ENCODE data around the gene IQCK.

Gene IQCK

GRCh38 chr16:19707569-19708295 lies 10.3 kb upstream of the IQCK start:
- no peak overlapping the region for H3K9ac ChIP-seq
- H3K9me3 ChIP-seq: no peaks in the 10 kb centered on the region
- no peaks in the 10 kb centered on the region for H3K27me3 ChIP-seq
- no peak for TF ChIP-seq Cebpa-rat (IDR thresholded peaks at IDR 0.05)
- H3K27ac ChIP-seq: no peak overlapping the region
- H4K20me1 ChIP-seq: peaks cover 91% of the 10 kb centered on the region
- H3K36me3 ChIP-seq: peaks cover 97% of the 10 kb centered on the region
- no peak overlapping the region for H3K4me3 ChIP-seq
- no peaks in the 10 kb centered on the region for H3K4me1 ChIP-seq
- no peak overlapping the region for H3K4me2 ChIP-seq

DNA sequence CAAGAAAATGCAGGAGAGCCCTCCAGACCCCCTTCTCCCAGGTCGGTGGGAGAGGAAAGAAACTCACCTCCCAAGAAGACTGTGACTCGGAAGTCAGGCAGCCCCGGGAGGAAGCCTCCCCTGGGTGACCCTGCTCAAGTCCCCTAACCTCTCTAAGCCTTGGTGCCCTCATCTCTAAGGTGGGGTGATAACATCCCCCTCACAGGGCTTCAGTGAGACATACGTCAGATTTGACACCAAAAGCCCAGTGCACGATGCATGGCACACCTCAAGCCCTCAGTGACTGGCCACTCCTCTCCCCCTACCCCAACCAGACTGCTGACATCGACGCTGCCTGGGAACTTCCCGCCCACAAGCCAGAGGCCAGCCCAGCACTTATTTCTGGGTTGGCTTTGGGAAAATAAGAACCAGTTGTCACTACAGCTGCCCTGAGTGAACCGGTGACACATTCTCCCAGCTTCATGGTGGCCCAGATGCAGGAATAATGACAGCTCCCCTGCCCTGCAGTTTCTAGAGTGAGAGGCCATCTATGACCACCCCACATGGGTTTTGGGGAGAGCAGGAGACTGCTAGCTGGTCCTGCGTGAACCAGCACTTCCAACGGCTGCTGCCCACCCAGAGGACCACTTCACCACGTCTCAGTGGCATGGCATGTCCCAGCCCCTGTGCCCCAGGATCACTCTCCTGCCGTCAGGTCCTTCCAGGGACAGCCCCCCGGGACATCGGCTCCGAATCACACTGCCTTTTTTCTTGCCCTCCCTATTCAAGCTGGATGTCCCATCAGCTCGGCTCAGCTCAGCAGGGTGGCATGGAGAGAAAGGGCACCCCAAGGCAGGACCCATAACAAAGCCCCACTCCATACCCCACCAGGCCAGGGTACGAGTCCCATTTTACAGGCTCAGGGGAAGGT lies 9.5 kb upstream of the IQCK start:
- Histone ChIP-seq H4K20me1 (peaks cover 94% of the 10 kb centered on the region), H3K36me3 (peaks cover 97% of the 10 kb centered on the region), H3K27ac (no peak overlapping the region), H3K9me3 (no peaks in the 10 kb centered on the region), H3K4me3 (no peak overlapping the region), H3K9ac (no peak overlapping the region), H3K27me3 (no peaks in the 10 kb centered on the region), H3K4me1 (no peaks in the 10 kb centered on the region), H3K4me2 (no peak overlapping the region)
- TF ChIP-seq Cebpa-rat (IDR thresholded peaks at IDR 0.05): no peak

DNA sequence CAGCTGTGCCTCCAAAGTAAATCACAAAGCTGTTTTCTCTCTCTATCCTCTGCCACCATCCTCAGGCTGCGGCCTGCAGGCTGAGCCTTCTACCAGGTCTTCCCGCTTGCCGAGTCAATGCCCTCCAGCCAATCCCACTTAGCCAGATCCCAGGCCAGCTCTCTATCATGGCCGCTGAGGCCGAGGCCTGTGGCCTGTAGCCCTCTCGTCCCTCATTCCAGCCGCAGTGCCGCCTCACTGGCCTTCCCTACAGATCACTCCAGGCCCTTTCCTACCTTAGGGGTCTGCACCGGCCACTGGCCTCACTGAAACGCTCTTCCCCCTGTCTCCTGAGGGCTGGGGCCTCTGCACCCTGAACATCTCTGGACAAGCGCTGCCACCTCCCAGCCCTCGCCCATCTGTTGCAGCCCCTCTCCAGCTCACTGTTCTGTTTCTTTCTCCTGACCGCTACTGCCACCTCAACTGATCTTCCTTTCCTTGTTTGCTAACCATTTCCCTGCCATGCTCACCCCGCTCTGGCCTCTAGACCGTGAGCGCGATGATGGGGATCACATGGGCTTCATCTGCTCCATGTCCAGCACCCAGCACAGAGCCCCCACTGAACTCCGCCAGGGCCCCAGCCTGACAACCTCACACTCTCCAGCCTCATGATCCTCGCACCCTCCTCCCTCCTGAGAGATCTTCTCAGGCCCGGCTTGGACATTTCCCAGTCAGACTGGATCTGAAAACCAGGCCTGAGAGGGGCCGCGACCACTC lies 8.5 kb upstream of the IQCK start:
- Histone ChIP-seq H3K36me3 (peaks cover 97% of the 10 kb centered on the region), H3K9ac (no peak overlapping the region), H3K27ac (no peak overlapping the region)

GRCh38 chr16:19710191-19710908 lies 7.7 kb upstream of the IQCK start:
- Histone ChIP-seq H3K9ac (no peak overlapping the region), H3K27ac (no peak overlapping the region), H3K27me3 (no peaks in the 10 kb centered on the region), H3K4me2 (no peak overlapping the region), H4K20me1 (peaks cover 92% of the 10 kb centered on the region), H3K36me3 (peaks cover 97% of the 10 kb centered on the region), H3K9me3 (no peaks in the 10 kb centered on the region), H3K4me3 (no peak overlapping the region), H3K4me1 (no peaks in the 10 kb centered on the region)
- TF ChIP-seq Cebpa-rat (IDR thresholded peaks at IDR 0.05): no peak

More for the DNA sequence above, 8.5 kb upstream of the IQCK start:
- TF ChIP-seq Cebpa-rat (IDR thresholded peaks at IDR 0.05): no peak
- Histone ChIP-seq H3K9me3 (no peaks in the 10 kb centered on the region), H3K4me2 (no peak overlapping the region), H3K27me3 (no peaks in the 10 kb centered on the region), H3K4me3 (no peak overlapping the region), H4K20me1 (peaks cover 92% of the 10 kb centered on the region), H3K4me1 (no peaks in the 10 kb centered on the region)

GRCh38 chr16:19710991-19711545 lies 7.0 kb upstream of the IQCK start:
- Histone ChIP-seq H4K20me1 (peaks cover 92% of the 10 kb centered on the region), H3K27me3 (no peaks in the 10 kb centered on the region), H3K27ac (no peak overlapping the region), H3K4me2 (no peak overlapping the region), H3K36me3 (peaks cover 97% of the 10 kb centered on the region), H3K9me3 (no peaks in the 10 kb centered on the region), H3K4me1 (peaks cover 6% of the 10 kb centered on the region), H3K4me3 (no peak overlapping the region), H3K9ac (no peak overlapping the region)
- no peak for TF ChIP-seq Cebpa-rat (IDR thresholded peaks at IDR 0.05)

- no peaks in the 10 kb centered on the region for H3K9me3 ChIP-seq
- peaks cover 91% of the 10 kb centered on the region for H3K36me3 ChIP-seq
- no peak overlapping the region for H3K4me2 ChIP-seq
- peaks cover 11% of the 10 kb centered on the region for H3K4me1 ChIP-seq
- H3K27me3 ChIP-seq: no peaks in the 10 kb centered on the region
- no peak for TF ChIP-seq Cebpa-rat (IDR thresholded peaks at IDR 0.05)
- H3K27ac ChIP-seq: no peak overlapping the region
- H3K9ac ChIP-seq: no peak overlapping the region
- peaks cover 92% of the 10 kb centered on the region for H4K20me1 ChIP-seq
- no peak overlapping the region for H3K4me3 ChIP-seq
These were observed 6.4 kb upstream of the IQCK start for GRCh38 chr16:19711643-19712042.

GRCh38 chr16:19712418-19713058 lies 5.5 kb upstream of the IQCK start:
- Histone ChIP-seq H3K9ac (no peak overlapping the region), H3K36me3 (peaks cover 83% of the 10 kb centered on the region), H3K27ac (no peak overlapping the region), H4K20me1 (peaks cover 89% of the 10 kb centered on the region), H3K27me3 (no peaks in the 10 kb centered on the region), H3K4me2 (no peak overlapping the region), H3K4me3 (no peak overlapping the region), H3K9me3 (no peaks in the 10 kb centered on the region), H3K4me1 (peaks cover 17% of the 10 kb centered on the region)
- no peak for TF ChIP-seq Cebpa-rat (IDR thresholded peaks at IDR 0.05)

GRCh38 chr16:19713697-19714096 lies 4.4 kb upstream of the IQCK start:
- H3K4me3 ChIP-seq: no peak overlapping the region
- H3K4me1 ChIP-seq: peaks cover 17% of the 10 kb centered on the region
- no peaks in the 10 kb centered on the region for H3K9me3 ChIP-seq
- H3K9ac ChIP-seq: no peak overlapping the region
- no peak for TF ChIP-seq Cebpa-rat (IDR thresholded peaks at IDR 0.05)
- H3K27me3 ChIP-seq: no peaks in the 10 kb centered on the region
- no peak overlapping the region for H3K4me2 ChIP-seq
- peaks cover 74% of the 10 kb centered on the region for H3K36me3 ChIP-seq
- peaks cover 81% of the 10 kb centered on the region for H4K20me1 ChIP-seq
- no peak overlapping the region for H3K27ac ChIP-seq

All from BLaER1 (cell line).